Endothelial cell of umbilical vein (primary cell): ENCODE data around the gene MRPS27. TPM values are rescaled to one million over a fixed set of nuclear protein-coding genes. Genes with fewer than 3 reads are reported as not detected.

Source experiments
- BruUV-seq: library from RNA; stranded (reverse); fragments of 400-500 nt; replicated peaks from 2 replicates; lab custom pipeline; 2021; lab: Mats Ljungman, UMichigan
- CTCF ChIA-PET: fragments of 300-600, 350-600 bp; sonication (Branson Sonifier 250); formaldehyde crosslinking; loops from one replicate; lab custom pipeline; 2021; ENCODE audit warnings: antibody characterized with exemption, inconsistent platforms; lab: Charles Lee
- POLR2A ChIA-PET: fragments of 300-600, 350-600 bp; sonication (Branson Sonifier 250); formaldehyde crosslinking; loops from one replicate; lab custom pipeline; 2021; ENCODE audit warnings: antibody characterized with exemption, inconsistent platforms; lab: Charles Lee
- DNase-seq: peaks from one replicate; pipeline ENCODE4 v3.0.0-alpha.2; 2011; ENCODE audit warnings: low read depth, low spot score
- FAIRE-seq: peaks from 2 replicates; lab custom pipeline; 2011; peaks lifted over from hg19 to GRCh38; lab: Jason Lieb, UNC
- H2AFZ ChIP-seq: 2 replicates; pipeline ENCODE4 v1.6.0; 2012; ENCODE audit warnings: low read depth, low read length, control low read depth, inconsistent platforms
- H3K27ac ChIP-seq: 2 replicates; pipeline ENCODE4 v1.5.1; 2011; ENCODE audit warnings: low read depth, mild to moderate bottlenecking, control low read depth, low read length, moderate library complexity; ENCODE audit not compliant: insufficient read depth
- H3K27me3 ChIP-seq, 2 experiments: 2 replicates each; pipeline versions ENCODE4 v1.6.0 to v1.6.1; 2011; ENCODE audit warnings: low read length in 2 of 2, mixed read lengths in 1 of 2; ENCODE audit not compliant: control insufficient read depth in 2 of 2, insufficient read depth in 2 of 2
- H3K36me3 ChIP-seq, 2 experiments: 2 replicates in 1 of 2; 3 replicates in 1 of 2; pipeline ENCODE4 v1.5.1; 2011; ENCODE audit warnings: low read length in 2 of 2, mild to moderate bottlenecking in 1 of 2, moderate library complexity in 1 of 2; ENCODE audit not compliant: control insufficient read depth in 2 of 2, insufficient read depth in 2 of 2; ENCODE audit errors: extremely low read depth in 1 of 2
- H3K4me1 ChIP-seq: 3 replicates; pipeline ENCODE4 v1.5.1; 2011; ENCODE audit warnings: mild to moderate bottlenecking, low read length; ENCODE audit not compliant: control insufficient read depth, insufficient read depth; ENCODE audit errors: extremely low read depth
- H3K4me2 ChIP-seq: 2 replicates; pipeline ENCODE4 v1.6.1; 2011; ENCODE audit warnings: low read length, control low read depth, mixed read lengths; ENCODE audit not compliant: insufficient read depth
- H3K4me3 ChIP-seq, 3 experiments: fragments of 200-600 bp in 1 of 3; sonication (generic), shearing (Covaris generic) in 1 of 3; replicated peaks in 1 of 3; 2 replicates each; pipeline ENCODE4 v1.5.1; 2011 to 2016; ENCODE audit warnings: control low read depth in 3 of 3, low read length in 3 of 3, mild to moderate bottlenecking in 2 of 3, inconsistent platforms in 1 of 3, low read depth in 1 of 3, moderate library complexity in 1 of 3; ENCODE audit not compliant: insufficient read depth in 1 of 3
- H3K79me2 ChIP-seq: 2 replicates; pipeline ENCODE4 v1.6.0; 2012; ENCODE audit warnings: low read length, inconsistent platforms; ENCODE audit not compliant: control insufficient read depth, insufficient read depth
- H3K9ac ChIP-seq: replicated peaks from 2 replicates; pipeline ENCODE3; 2011; ENCODE audit warnings: low read length, control low read depth; ENCODE audit not compliant: insufficient read depth; ENCODE audit errors: extremely low read depth
- H3K9me1 ChIP-seq: replicated peaks from 3 replicates; pipeline ENCODE4 v1.6.0; 2011; ENCODE audit warnings: mild to moderate bottlenecking, low read length; ENCODE audit not compliant: control insufficient read depth, insufficient read depth; ENCODE audit errors: extremely low read depth
- H3K9me3 ChIP-seq: replicated peaks from 2 replicates; pipeline ENCODE4 v1.5.1; 2012; ENCODE audit warnings: low read length, inconsistent platforms; ENCODE audit not compliant: control insufficient read depth, insufficient read depth
- H4K20me1 ChIP-seq: replicated peaks from 2 replicates; pipeline ENCODE3; 2011; ENCODE audit warnings: mild to moderate bottlenecking, low read length; ENCODE audit not compliant: control insufficient read depth, insufficient read depth; ENCODE audit errors: extremely low read depth
- EZH2 ChIP-seq: IDR thresholded peaks from 2 replicates; pipeline ENCODE4 v1.6.1; 2012; ENCODE audit warnings: borderline replicate concordance, low read depth, mild to moderate bottlenecking, moderate library complexity, low read length, inconsistent platforms; ENCODE audit not compliant: severe bottlenecking
- FOS ChIP-seq: IDR thresholded peaks from 2 replicates; pipeline ENCODE4 v1.6.1; 2011; ENCODE audit warnings: mild to moderate bottlenecking, low read length, moderate library complexity, borderline replicate concordance; ENCODE audit not compliant: insufficient read depth
- GATA2 ChIP-seq: IDR thresholded peaks from 2 replicates; pipeline ENCODE4 v1.7.0; 2011; ENCODE audit warnings: low read depth, mild to moderate bottlenecking, moderate library complexity, mixed read lengths, low read length; ENCODE audit not compliant: insufficient read length, insufficient read depth
- JUN ChIP-seq: IDR thresholded peaks from 2 replicates; pipeline ENCODE4 v1.6.1; 2011; ENCODE audit warnings: borderline replicate concordance, low read depth; ENCODE audit not compliant: insufficient read length, insufficient read depth
- MYC ChIP-seq: IDR thresholded peaks from one replicate; pipeline ENCODE4 v1.6.1; 2011; ENCODE audit warnings: mild to moderate bottlenecking, low read depth, low read length
- POLR2A ChIP-seq: IDR thresholded peaks from 2 replicates; pipeline ENCODE4 v1.6.1; 2012; ENCODE audit warnings: low read depth, mild to moderate bottlenecking, control low read depth, low read length
- POLR2AphosphoS5 ChIP-seq: IDR thresholded peaks from 2 replicates; pipeline ENCODE4 v1.6.1; 2012; ENCODE audit warnings: low read depth, mild to moderate bottlenecking, control low read depth, low read length, moderate library complexity; ENCODE audit not compliant: insufficient read depth
- dilution Hi-C: fragments of 300-500 bp; cut with MboI; formaldehyde crosslinking; loops from one replicate; pipeline ENCODE4 v1.15.0; 2019; ENCODE audit warnings: low sequenced_read_pairs; ENCODE audit not compliant: extremely low pct_ligation_motif_present
- intact Hi-C: fragments of 100-400 bp; cut with micrococcal nuclease; formaldehyde crosslinking; loops from one replicate; pipeline ENCODE4 v1.10.0; 2022
- polyA plus RNA-seq, 4 experiments: library from polyadenylated mRNA; depleted of rRNA in 3 of 4; stranded (reverse) in 3 of 4; unstranded in 1 of 4; fragments of >200 nt; gene quantifications; 2 replicates each; pipeline versions ENCODE4 v1.2.1 to v1.2.3, GENCODE V29; 2011 to 2012; ENCODE audit warnings: missing spikeins in 1 of 4
- total RNA-seq: library from RNA; stranded (reverse); gene quantifications from 2 replicates; pipeline ENCODE4 v1.2.3, GENCODE V29; 2021
- TF ChIP-seq, protein P1 (sequence below): IDR thresholded peaks from 2 replicates; pipeline ENCODE4 v1.6.1; 2011; ENCODE audit not compliant: insufficient read depth, insufficient read length
- TF ChIP-seq, protein P2 (sequence below), 2 donors: IDR thresholded peaks; 1 replicate in 1 of 2; 2 replicates in 1 of 2; pipeline ENCODE4 v1.5.1; 2011; ENCODE audit warnings: low read length in 2 of 2, mild to moderate bottlenecking in 2 of 2, moderate library complexity in 2 of 2, control low read depth in 1 of 2, inconsistent platforms in 1 of 2, low read depth in 1 of 2; ENCODE audit not compliant: insufficient read depth in 1 of 2; ENCODE audit errors: extremely low read depth in 1 of 2

The MRPS27 gene
- total and polyA plus RNA-seq, 2 donors (not counting 3 experiments of a cell fraction or from before 2014, with no cell fraction given) = 56.0 to 67.1 TPM

DNA sequence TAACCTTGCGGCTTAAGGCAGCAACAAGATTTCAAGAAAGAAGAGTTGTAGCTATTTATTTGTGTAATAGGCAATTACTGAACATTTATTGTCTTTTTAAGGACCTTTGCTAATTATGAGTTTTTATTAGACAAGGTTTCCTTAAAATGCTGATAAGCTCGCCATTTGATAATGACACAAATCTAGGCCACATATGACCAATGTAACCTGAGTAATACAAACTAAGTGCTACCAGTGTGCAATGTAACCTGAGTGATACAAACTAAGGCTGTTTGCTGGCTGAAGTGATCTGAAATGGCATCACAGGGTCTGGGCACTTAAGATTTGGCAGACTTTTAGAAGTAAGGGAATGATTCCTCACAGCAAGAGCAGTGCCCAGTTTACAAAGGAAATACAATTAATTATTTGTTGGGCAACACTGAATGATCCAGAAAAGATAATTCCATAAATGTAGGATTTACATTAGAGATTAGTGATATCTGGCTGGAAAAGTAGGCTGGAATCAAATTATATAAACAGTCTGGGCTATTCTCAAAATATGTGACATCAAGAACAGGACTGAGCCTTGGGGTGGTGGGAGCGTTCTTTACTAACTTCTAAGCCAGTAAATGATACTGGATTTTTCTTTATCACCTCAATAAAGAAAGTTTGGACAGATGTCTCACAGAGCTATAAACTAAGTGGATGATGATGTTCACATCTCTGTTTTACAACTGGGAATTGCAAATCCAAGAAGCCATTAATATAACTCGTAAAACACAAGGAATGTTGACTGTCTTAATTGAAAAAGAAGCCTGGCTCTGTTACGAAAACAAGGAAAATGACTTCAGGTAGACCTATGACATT, 54.8 kb downstream of the MRPS27 start:
- POLR2A ChIA-PET = no interaction called here
- Histone ChIP-seq H3K27me3 (no peaks in the 10 kb centered on the region), H3K79me2 (peaks cover 10% of the 10 kb centered on the region), H3K4me1 (no peaks in the 10 kb centered on the region), H2AFZ (no peak overlapping the region), H3K9ac (no peak overlapping the region), H3K27ac (no peak overlapping the region), H3K4me3 (no peak overlapping the region), H3K36me3 (no peaks in the 10 kb centered on the region), H3K9me3 (no peaks in the 10 kb centered on the region), H3K4me2 (no peak overlapping the region), H4K20me1 (no peaks in the 10 kb centered on the region), H3K9me1 (no peaks in the 10 kb centered on the region)
- dilution Hi-C loops = no loop called here
- CTCF ChIA-PET = interaction anchor here (0.7 to 2.3 kb wide), 3 partner anchors 9 to 17 kb away, joined by 3 to 5 read pairs (median 4); no protein-coding TSS in a partner anchor
- FAIRE-seq (no peak), DNase-seq (no peak)
- intact Hi-C loops = loop anchor here (5.0 kb wide), 1 partner anchor 128 kb away; no protein-coding TSS in a partner anchor
- TF ChIP-seq GATA2 = no peak
- TF ChIP-seq FOS = no peak
- TF ChIP-seq, protein P1, sequence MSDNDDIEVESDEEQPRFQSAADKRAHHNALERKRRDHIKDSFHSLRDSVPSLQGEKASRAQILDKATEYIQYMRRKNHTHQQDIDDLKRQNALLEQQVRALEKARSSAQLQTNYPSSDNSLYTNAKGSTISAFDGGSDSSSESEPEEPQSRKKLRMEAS = no peak
- TF ChIP-seq JUN = no peak
- no TSS peak for BruUV-seq

DNA sequence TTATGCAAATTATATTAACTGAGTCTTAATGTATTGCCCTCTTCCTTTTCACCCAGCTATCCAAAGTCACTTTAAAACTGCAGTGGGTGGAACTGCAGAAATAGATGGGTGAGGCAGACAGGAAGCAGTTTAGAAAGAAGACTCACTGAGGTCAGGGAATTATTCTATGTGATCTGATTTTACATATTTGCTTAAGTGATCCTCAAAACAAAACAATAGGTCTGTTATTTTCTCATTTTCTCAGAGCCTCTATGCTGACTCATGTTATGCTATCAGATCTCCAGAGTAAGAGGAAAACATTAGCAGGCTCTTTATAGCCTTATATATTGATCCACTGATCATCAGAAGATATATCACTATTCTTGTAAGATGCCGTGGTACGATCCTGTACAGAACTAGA, 63.5 kb downstream of the MRPS27 start:
- H3K79me2 ChIP-seq = peaks cover 10% of the 10 kb centered on the region
- dilution Hi-C loops = no loop called here
- peak overlapping the region; percentile 57 for H3K4me2 ChIP-seq
- DNase-seq = peak; percentile 72
- H3K27ac ChIP-seq = peak overlapping the region; percentile 13
- no peaks in the 10 kb centered on the region for H3K27me3 ChIP-seq
- intact Hi-C loops = no loop called here
- peaks cover 60% of the 10 kb centered on the region for H3K4me1 ChIP-seq
- ChIA-PET POLR2A (no interaction called here), CTCF (interaction anchor here (1.2 to 1.4 kb wide), 2 partner anchors 12 to 22 kb away, joined by 4 read pairs; no protein-coding TSS in a partner anchor)
- no peak overlapping the region for H3K4me3 ChIP-seq
- TF ChIP-seq, protein P2, sequence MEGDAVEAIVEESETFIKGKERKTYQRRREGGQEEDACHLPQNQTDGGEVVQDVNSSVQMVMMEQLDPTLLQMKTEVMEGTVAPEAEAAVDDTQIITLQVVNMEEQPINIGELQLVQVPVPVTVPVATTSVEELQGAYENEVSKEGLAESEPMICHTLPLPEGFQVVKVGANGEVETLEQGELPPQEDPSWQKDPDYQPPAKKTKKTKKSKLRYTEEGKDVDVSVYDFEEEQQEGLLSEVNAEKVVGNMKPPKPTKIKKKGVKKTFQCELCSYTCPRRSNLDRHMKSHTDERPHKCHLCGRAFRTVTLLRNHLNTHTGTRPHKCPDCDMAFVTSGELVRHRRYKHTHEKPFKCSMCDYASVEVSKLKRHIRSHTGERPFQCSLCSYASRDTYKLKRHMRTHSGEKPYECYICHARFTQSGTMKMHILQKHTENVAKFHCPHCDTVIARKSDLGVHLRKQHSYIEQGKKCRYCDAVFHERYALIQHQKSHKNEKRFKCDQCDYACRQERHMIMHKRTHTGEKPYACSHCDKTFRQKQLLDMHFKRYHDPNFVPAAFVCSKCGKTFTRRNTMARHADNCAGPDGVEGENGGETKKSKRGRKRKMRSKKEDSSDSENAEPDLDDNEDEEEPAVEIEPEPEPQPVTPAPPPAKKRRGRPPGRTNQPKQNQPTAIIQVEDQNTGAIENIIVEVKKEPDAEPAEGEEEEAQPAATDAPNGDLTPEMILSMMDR (IDR thresholded peaks at IDR 0.05; ENCODE audit: extremely low read depth in 1 of 2, insufficient read depth in 1 of 2, low read depth in 1 of 2, low read length in 2 of 2) = no peak
- TF ChIP-seq, protein P1 = no peak
- TF ChIP-seq POLR2AphosphoS5 (no peak), EZH2 (no peak), MYC (no peak), FOS (peak; percentile 70), JUN (peak; percentile 23), GATA2 (peak; percentile 71), POLR2A (no peak)
- H3K9me1 ChIP-seq = no peaks in the 10 kb centered on the region
- no peaks in the 10 kb centered on the region for H3K9me3 ChIP-seq
- BruUV-seq = no TSS peak
- H3K9ac ChIP-seq = no peak overlapping the region
- H3K36me3 ChIP-seq = no peaks in the 10 kb centered on the region
- FAIRE-seq = peak; percentile 48
- H2AFZ ChIP-seq = no peak overlapping the region
- no peaks in the 10 kb centered on the region for H4K20me1 ChIP-seq
